Right renal pelvis (tissue), 4 donors: ENCODE data around the gene OR11A1. TPM values are rescaled to one million over a fixed set of nuclear protein-coding genes. Genes with fewer than 3 reads are reported as not detected.

Experiments used
- DNase-seq, 4 donors: peaks; one replicate each; pipeline ENCODE4 v3.0.0-alpha.2; 2013; ENCODE audit warnings: low read depth in 4 of 4, low spot score in 3 of 4, missing footprints in 1 of 4
- polyA plus RNA-seq, 4 donors: library from polyadenylated mRNA; unstranded; fragments of 120-200 nt; gene quantifications; one replicate each; pipeline ENCODE4 v1.2.1, GENCODE V29; 2013; ENCODE audit not compliant: insufficient read length in 4 of 4

The OR11A1 gene
- polyA plus RNA-seq, 4 donors = not detected

- no peak for DNase-seq
Observed at GRCh38 chr6:29403801-29404200, 53.1 kb downstream of the OR11A1 start.

GRCh38 chr6:29399525-29399924 lies 57.3 kb downstream of the OR11A1 start:
- DNase-seq = no peak

- DNase-seq = no peak
Observed at GRCh38 chr6:29395331-29395730, 61.5 kb downstream of the OR11A1 start, which contains the start of gene OR12D2. TSS of gene OR12D2 (plus strand) at chr6:29395631. CDS start at chr6:29396700, 1,069 bp downstream.

GRCh38 chr6:29388533-29388932 lies 68.3 kb downstream of the OR11A1 start:
- no peak for DNase-seq

GRCh38 chr6:29376003-29376402 lies 80.9 kb downstream of the OR11A1 start:
- DNase-seq = no peak

Other genes starting within 250 kb of the OR11A1 start
- under 1 TPM in 3 of 4 donors, not detected in 1; 0.05 to 0.13 (median 0.07) TPM for gene OR14J1, start 155.4 kb downstream of the OR11A1 start, polyA plus RNA-seq
- not detected for gene OR5V1, start 88.2 kb downstream of the OR11A1 start, polyA plus RNA-seq
- not detected for gene OR12D3, start 81.8 kb downstream of the OR11A1 start, polyA plus RNA-seq
- gene OR12D2, start 61.4 kb downstream of the OR11A1 start, polyA plus RNA-seq = not detected
- not detected for gene OR12D1, start 42.1 kb downstream of the OR11A1 start, polyA plus RNA-seq
- not detected for gene OR10C1, start 17.8 kb downstream of the OR11A1 start, polyA plus RNA-seq
- not detected for gene OR2H1, start 84 bp upstream of the OR11A1 start, polyA plus RNA-seq
- gene MAS1L, start 30.9 kb upstream of the OR11A1 start, polyA plus RNA-seq = not detected
- gene UBD, start 102.7 kb upstream of the OR11A1 start, polyA plus RNA-seq = 1 to 10 TPM in 2 of 4 donors, under 1 TPM in 2; 0.70 to 2.1 (median 1.4) TPM
- under 1 TPM in 3 of 4 donors, not detected in 1; 0.12 to 0.17 (median 0.16) TPM for gene OR2H2, start 128.1 kb upstream of the OR11A1 start, polyA plus RNA-seq
- 10 to 100 TPM; 57.5 to 81.1 (median 59.3) TPM for gene GABBR1, start 176.1 kb upstream of the OR11A1 start, polyA plus RNA-seq
- under 1 TPM in 1 of 4 donors, not detected in 3; 0.06 TPM for gene MOG, start 200.0 kb upstream of the OR11A1 start, polyA plus RNA-seq
- under 1 TPM in 3 of 4 donors, not detected in 1; 0.14 to 0.19 (median 0.15) TPM for gene ZFP57, start 224.1 kb upstream of the OR11A1 start, polyA plus RNA-seq